HepG2 (cell line): ENCODE data around the gene SSC5D. TPM values are rescaled to one million over a fixed set of nuclear protein-coding genes. Genes with fewer than 3 reads are reported as not detected.

Experiments used
- CHD4 ChIP-seq: fragments of 200-600 bp; sonication (generic); IDR thresholded peaks from 2 replicates; pipeline ENCODE4 v1.7.0; 2017; ENCODE audit warnings: mild to moderate bottlenecking, low read length, borderline replicate concordance
- CREM ChIP-seq, 2 experiments: sonication (generic) in 1 of 2; formaldehyde crosslinking in 1 of 2; IDR thresholded peaks; 2 replicates each; pipeline versions ENCODE4 v1.4.0 to v1.6.1; 2016 to 2020; ENCODE audit warnings: antibody characterized with exemption in 1 of 2, mild to moderate bottlenecking in 1 of 2, missing genetic modification reagents in 1 of 2
- FOSL2 ChIP-seq: sonication (generic); formaldehyde crosslinking; IDR thresholded peaks from 2 replicates; pipeline ENCODE4 v1.4.0; 2020; ENCODE audit warnings: missing genetic modification reagents
- POLR2G ChIP-seq: fragments of 200-400 bp; formaldehyde crosslinking; IDR thresholded peaks from 2 replicates; pipeline ENCODE4 v1.6.1; 2018; ENCODE audit warnings: mild to moderate bottlenecking, low read depth, low read length, moderate library complexity
- SOX13 ChIP-seq, 3 experiments: fragments of 450-650 bp in 1 of 3; sonication (generic) in 1 of 3; formaldehyde crosslinking in 1 of 3; IDR thresholded peaks in 2 of 3; conservative IDR thresholded peaks in 1 of 3; 2 replicates each; pipeline versions ENCODE4 v1.5.0 to v1.6.1; 2016 to 2020; ENCODE audit warnings: antibody characterized with exemption in 1 of 3, mild to moderate bottlenecking in 1 of 3, missing compliant biosample characterization in 1 of 3, missing genetic modification reagents in 1 of 3, moderate library complexity in 1 of 3
- THYN1 ChIP-seq: sonication (generic); formaldehyde crosslinking; IDR thresholded peaks from 2 replicates; pipeline ENCODE4 v1.8.1; 2023; ENCODE audit warnings: low read depth, mild to moderate bottlenecking, moderate library complexity, missing genetic modification reagents, borderline replicate concordance
- ZNF343 ChIP-seq: sonication (generic); formaldehyde crosslinking; IDR thresholded peaks from 2 replicates; pipeline ENCODE4 v1.4.0; 2020; ENCODE audit warnings: mild to moderate bottlenecking, missing genetic modification reagents
- ZNF383 ChIP-seq: sonication (generic); formaldehyde crosslinking; IDR thresholded peaks from 2 replicates; pipeline ENCODE4 v1.4.0; 2020; ENCODE audit warnings: missing genetic modification reagents, mild to moderate bottlenecking, borderline replicate concordance
- ZNF572 ChIP-seq: sonication (generic); formaldehyde crosslinking; IDR thresholded peaks from 2 replicates; pipeline ENCODE4 v1.5.1; 2020; ENCODE audit warnings: mild to moderate bottlenecking, missing genetic modification reagents
- ZNF773 ChIP-seq: sonication (generic); formaldehyde crosslinking; IDR thresholded peaks from 2 replicates; pipeline ENCODE4 v1.4.0; 2020; ENCODE audit warnings: missing genetic modification reagents, borderline replicate concordance
- ZNF878 ChIP-seq: sonication (generic); formaldehyde crosslinking; IDR thresholded peaks from 2 replicates; pipeline ENCODE4 v1.8.1; 2023; ENCODE audit warnings: mild to moderate bottlenecking, missing genetic modification reagents, moderate library complexity
- ZNF879 ChIP-seq: sonication (generic); formaldehyde crosslinking; IDR thresholded peaks from 2 replicates; pipeline ENCODE4 v1.8.1; 2023; ENCODE audit warnings: missing genetic modification reagents
- polyA plus RNA-seq, 8 experiments: library from polyadenylated mRNA; depleted of rRNA in 3 of 8; stranded (reverse) in 7 of 8; unstranded in 1 of 8; fragments of >200 nt; fragmentation: Illumina TruSeq in 4 of 8; extraction: Trizol in 4 of 8; gene quantifications; 2 replicates each; pipeline versions ENCODE4 v1.2.1 to v1.2.3, GENCODE V29; 2011 to 2016; ENCODE audit warnings: low read depth in 4 of 8, missing spikeins in 1 of 8, mixed read lengths in 1 of 8; ENCODE audit not compliant: insufficient read depth in 1 of 8
- total RNA-seq, 5 experiments: library from RNA; depleted of rRNA; stranded (reverse); fragments of >200 nt; fragmentation: Illumina TruSeq; extraction: Trizol; gene quantifications; 2 replicates each; pipeline ENCODE4 v1.2.3, GENCODE V29; 2016; ENCODE audit warnings: low read depth in 1 of 5
- TF ChIP-seq, protein P1 (sequence below): sonication (generic); formaldehyde crosslinking; IDR thresholded peaks from 2 replicates; pipeline ENCODE4 v1.4.0; 2020; ENCODE audit warnings: missing genetic modification reagents
- TF ChIP-seq, protein P2 (sequence below): sonication (generic); formaldehyde crosslinking; IDR thresholded peaks from 2 replicates; pipeline ENCODE4 v1.9.0; 2021; ENCODE audit warnings: missing genetic modification reagents, borderline replicate concordance
- TF ChIP-seq, protein P3 (sequence below): sonication (generic); formaldehyde crosslinking; IDR thresholded peaks from 2 replicates; pipeline ENCODE4 v1.4.0; 2020; ENCODE audit warnings: missing genetic modification reagents
- TF ChIP-seq, protein P4 (sequence below): sonication (generic); formaldehyde crosslinking; IDR thresholded peaks from 2 replicates; pipeline ENCODE4 v1.5.0; 2020; ENCODE audit warnings: missing genetic modification reagents, mild to moderate bottlenecking, borderline replicate concordance
- TF ChIP-seq, protein P5 (sequence below): sonication (generic); formaldehyde crosslinking; IDR thresholded peaks from 2 replicates; pipeline ENCODE4 v1.4.0; 2020; ENCODE audit warnings: mild to moderate bottlenecking, missing genetic modification reagents

SSC5D gene
- total and polyA plus RNA-seq, 2 of the 13 experiments (the other 11 are each of a cell fraction or from before 2014, with no cell fraction given) = not detected

DNA sequence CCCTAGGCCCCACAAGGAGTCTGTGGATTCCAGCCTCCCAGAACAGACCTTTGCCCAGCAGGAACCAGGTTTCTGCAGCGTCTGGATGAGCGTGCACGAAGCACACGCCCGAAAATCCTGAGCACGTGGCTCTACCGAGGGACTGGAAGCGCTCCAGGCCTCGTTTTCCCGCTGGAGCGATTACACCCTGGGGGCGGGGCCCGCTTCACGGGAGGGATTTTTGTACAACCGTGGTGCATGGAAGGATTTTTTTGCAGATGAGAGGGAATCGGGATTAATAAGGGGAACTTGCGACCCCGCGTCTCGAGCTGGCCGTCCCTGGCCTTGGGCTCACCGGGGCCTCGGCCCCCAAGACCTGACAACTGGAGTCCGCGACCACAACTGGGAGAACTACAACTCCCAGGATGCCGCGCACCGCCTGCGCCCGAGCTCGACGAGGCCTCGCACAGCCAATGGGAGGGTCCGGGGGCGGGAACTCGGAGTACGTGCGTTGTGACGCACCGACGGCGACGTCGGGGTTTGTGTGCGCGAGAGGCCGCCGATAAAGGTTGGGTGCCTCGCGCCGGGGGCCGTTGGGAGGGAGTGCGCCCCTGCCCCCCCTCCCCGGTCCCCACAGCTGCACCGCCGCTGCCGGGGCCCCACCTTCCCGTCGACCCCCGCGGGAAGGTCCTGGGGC is 12.0 kb upstream of the SSC5D start, which contains the start of gene ZNF628 (continued):
- TF ChIP-seq, protein P1, sequence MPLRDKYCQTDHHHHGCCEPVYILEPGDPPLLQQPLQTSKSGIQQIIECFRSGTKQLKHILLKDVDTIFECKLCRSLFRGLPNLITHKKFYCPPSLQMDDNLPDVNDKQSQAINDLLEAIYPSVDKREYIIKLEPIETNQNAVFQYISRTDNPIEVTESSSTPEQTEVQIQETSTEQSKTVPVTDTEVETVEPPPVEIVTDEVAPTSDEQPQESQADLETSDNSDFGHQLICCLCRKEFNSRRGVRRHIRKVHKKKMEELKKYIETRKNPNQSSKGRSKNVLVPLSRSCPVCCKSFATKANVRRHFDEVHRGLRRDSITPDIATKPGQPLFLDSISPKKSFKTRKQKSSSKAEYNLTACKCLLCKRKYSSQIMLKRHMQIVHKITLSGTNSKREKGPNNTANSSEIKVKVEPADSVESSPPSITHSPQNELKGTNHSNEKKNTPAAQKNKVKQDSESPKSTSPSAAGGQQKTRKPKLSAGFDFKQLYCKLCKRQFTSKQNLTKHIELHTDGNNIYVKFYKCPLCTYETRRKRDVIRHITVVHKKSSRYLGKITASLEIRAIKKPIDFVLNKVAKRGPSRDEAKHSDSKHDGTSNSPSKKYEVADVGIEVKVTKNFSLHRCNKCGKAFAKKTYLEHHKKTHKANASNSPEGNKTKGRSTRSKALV (CRISPR knock-in tag) = no peak
- TF ChIP-seq ZNF878 (CRISPR knock-in tag) (no peak), CREM (IDR thresholded peaks at IDR 0.05) (peak; percentile 96), CREM (CRISPR knock-in tag; IDR thresholded peaks at IDR 0.05) (peak; percentile 74), FOSL2 (CRISPR knock-in tag) (peak; percentile 51; the same call in 1 of the 2 replicates), ZNF383 (CRISPR knock-in tag) (no peak), ZNF343 (CRISPR knock-in tag) (peak; percentile 85; the same call in 1 of the 2 replicates), SOX13 (IDR thresholded peaks at IDR 0.05) (peak; percentile 81), SOX13 (CRISPR knock-in tag; conservative IDR thresholded peaks at IDR 0.05 in 1 of 2, IDR thresholded peaks at IDR 0.05 in 1 of 2) (peak in 1 of 2 experiments; percentile 23; a peak in 1 of 4 replicates), THYN1 (CRISPR knock-in tag) (no peak), CHD4 (no peak), ZNF773 (peak; percentile 90; the same call in 1 of the 2 replicates), ZNF879 (0 out of 2 replicates have a peak, but pooled peaks have one; percentile 39), POLR2G (peak; percentile 63), ZNF572 (CRISPR knock-in tag) (no peak)
- TF ChIP-seq, protein P2, sequence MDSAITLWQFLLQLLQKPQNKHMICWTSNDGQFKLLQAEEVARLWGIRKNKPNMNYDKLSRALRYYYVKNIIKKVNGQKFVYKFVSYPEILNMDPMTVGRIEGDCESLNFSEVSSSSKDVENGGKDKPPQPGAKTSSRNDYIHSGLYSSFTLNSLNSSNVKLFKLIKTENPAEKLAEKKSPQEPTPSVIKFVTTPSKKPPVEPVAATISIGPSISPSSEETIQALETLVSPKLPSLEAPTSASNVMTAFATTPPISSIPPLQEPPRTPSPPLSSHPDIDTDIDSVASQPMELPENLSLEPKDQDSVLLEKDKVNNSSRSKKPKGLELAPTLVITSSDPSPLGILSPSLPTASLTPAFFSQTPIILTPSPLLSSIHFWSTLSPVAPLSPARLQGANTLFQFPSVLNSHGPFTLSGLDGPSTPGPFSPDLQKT (CRISPR knock-in tag) = no peak
- TF ChIP-seq, protein P3, sequence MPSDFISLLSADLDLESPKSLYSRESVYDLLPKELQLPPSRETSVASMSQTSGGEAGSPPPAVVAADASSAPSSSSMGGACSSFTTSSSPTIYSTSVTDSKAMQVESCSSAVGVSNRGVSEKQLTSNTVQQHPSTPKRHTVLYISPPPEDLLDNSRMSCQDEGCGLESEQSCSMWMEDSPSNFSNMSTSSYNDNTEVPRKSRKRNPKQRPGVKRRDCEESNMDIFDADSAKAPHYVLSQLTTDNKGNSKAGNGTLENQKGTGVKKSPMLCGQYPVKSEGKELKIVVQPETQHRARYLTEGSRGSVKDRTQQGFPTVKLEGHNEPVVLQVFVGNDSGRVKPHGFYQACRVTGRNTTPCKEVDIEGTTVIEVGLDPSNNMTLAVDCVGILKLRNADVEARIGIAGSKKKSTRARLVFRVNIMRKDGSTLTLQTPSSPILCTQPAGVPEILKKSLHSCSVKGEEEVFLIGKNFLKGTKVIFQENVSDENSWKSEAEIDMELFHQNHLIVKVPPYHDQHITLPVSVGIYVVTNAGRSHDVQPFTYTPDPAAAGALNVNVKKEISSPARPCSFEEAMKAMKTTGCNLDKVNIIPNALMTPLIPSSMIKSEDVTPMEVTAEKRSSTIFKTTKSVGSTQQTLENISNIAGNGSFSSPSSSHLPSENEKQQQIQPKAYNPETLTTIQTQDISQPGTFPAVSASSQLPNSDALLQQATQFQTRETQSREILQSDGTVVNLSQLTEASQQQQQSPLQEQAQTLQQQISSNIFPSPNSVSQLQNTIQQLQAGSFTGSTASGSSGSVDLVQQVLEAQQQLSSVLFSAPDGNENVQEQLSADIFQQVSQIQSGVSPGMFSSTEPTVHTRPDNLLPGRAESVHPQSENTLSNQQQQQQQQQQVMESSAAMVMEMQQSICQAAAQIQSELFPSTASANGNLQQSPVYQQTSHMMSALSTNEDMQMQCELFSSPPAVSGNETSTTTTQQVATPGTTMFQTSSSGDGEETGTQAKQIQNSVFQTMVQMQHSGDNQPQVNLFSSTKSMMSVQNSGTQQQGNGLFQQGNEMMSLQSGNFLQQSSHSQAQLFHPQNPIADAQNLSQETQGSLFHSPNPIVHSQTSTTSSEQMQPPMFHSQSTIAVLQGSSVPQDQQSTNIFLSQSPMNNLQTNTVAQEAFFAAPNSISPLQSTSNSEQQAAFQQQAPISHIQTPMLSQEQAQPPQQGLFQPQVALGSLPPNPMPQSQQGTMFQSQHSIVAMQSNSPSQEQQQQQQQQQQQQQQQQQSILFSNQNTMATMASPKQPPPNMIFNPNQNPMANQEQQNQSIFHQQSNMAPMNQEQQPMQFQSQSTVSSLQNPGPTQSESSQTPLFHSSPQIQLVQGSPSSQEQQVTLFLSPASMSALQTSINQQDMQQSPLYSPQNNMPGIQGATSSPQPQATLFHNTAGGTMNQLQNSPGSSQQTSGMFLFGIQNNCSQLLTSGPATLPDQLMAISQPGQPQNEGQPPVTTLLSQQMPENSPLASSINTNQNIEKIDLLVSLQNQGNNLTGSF = peak; percentile 96
- TF ChIP-seq, protein P4, sequence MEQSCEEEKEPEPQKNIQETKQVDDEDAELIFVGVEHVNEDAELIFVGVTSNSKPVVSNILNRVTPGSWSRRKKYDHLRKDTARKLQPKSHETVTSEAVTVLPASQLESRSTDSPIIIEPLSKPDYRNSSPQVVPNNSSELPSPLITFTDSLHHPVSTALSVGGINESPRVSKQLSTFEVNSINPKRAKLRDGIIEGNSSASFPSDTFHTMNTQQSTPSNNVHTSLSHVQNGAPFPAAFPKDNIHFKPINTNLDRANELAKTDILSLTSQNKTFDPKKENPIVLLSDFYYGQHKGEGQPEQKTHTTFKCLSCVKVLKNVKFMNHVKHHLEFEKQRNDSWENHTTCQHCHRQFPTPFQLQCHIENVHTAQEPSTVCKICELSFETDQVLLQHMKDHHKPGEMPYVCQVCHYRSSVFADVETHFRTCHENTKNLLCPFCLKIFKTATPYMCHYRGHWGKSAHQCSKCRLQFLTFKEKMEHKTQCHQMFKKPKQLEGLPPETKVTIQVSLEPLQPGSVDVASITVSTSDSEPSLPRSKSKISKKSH (CRISPR knock-in tag) = peak; percentile 76; the same call in 1 of the 2 replicates
- TF ChIP-seq, protein P5, sequence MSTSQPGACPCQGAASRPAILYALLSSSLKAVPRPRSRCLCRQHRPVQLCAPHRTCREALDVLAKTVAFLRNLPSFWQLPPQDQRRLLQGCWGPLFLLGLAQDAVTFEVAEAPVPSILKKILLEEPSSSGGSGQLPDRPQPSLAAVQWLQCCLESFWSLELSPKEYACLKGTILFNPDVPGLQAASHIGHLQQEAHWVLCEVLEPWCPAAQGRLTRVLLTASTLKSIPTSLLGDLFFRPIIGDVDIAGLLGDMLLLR = peak; percentile 92
